SIG-M5 (cell line): Measurements from ENCODE around the gene AGAP9.
"Not testable (repeated sequence)": the region's sequence is repeated elsewhere in the genome, so short reads cannot be mapped to it uniquely, and the experiment has no call there.

Experiments
- DNase-seq: peaks from one replicate; lab custom pipeline; 2025; lab: John Stamatoyannopoulos, UW

Gene AGAP9

GRCh38 chr10:47523475-47523874, at the start of gene AGAP9:
Gene AGAP9 (minus strand): TSS chr10:47523638. CDS start chr10:47523526, 112 bp downstream.
- DNase-seq = not testable (repeated sequence)

GRCh38 chr10:47571138-47571912, 47.9 kb upstream of the AGAP9 start:
- not testable (repeated sequence) for DNase-seq

GRCh38 chr10:47566757-47567156, 43.3 kb upstream of the AGAP9 start:
- DNase-seq = not testable (repeated sequence)

- not testable (repeated sequence) for DNase-seq
These were observed 42.8 kb upstream of the AGAP9 start for GRCh38 chr10:47566108-47566699.

- not testable (repeated sequence) for DNase-seq
These were observed 42.1 kb upstream of the AGAP9 start for GRCh38 chr10:47565517-47565920.

GRCh38 chr10:47564953-47565352, 41.5 kb upstream of the AGAP9 start:
- DNase-seq = not testable (repeated sequence)

- not testable (repeated sequence) for DNase-seq
These were observed 40.9 kb upstream of the AGAP9 start for GRCh38 chr10:47564318-47564717.

GRCh38 chr10:47560452-47560851, 37.0 kb upstream of the AGAP9 start:
- DNase-seq = not testable (repeated sequence)

GRCh38 chr10:47559718-47560308, 36.4 kb upstream of the AGAP9 start:
- not testable (repeated sequence) for DNase-seq

GRCh38 chr10:47558109-47558508, 34.7 kb upstream of the AGAP9 start:
- DNase-seq = not testable (repeated sequence)

GRCh38 chr10:47557616-47558015, 34.2 kb upstream of the AGAP9 start:
- not testable (repeated sequence) for DNase-seq

- DNase-seq = not testable (repeated sequence)
These were observed 31.9 kb upstream of the AGAP9 start for GRCh38 chr10:47555334-47555733.

GRCh38 chr10:47554552-47554951, 31.1 kb upstream of the AGAP9 start:
- not testable (repeated sequence) for DNase-seq

- DNase-seq = not testable (repeated sequence)
These were observed 30.4 kb upstream of the AGAP9 start for GRCh38 chr10:47553860-47554247.

- peak; percentile 0 for DNase-seq
These were observed 29.9 kb upstream of the AGAP9 start for GRCh38 chr10:47553214-47553859.

GRCh38 chr10:47552719-47553118, 29.3 kb upstream of the AGAP9 start:
- DNase-seq = not testable (repeated sequence)

GRCh38 chr10:47547286-47547685, 23.8 kb upstream of the AGAP9 start:
- not testable (repeated sequence) for DNase-seq

- not testable (repeated sequence) for DNase-seq
These were observed 13.0 kb upstream of the AGAP9 start for GRCh38 chr10:47536430-47536829.

- not testable (repeated sequence) for DNase-seq
These were observed 21.1 kb downstream of the AGAP9 start for GRCh38 chr10:47502313-47502712.

- DNase-seq = not testable (repeated sequence)
These were observed 29.2 kb downstream of the AGAP9 start for GRCh38 chr10:47494226-47494625.

GRCh38 chr10:47491600-47491999, 31.8 kb downstream of the AGAP9 start, which contains the start of gene FAM25G:
Gene FAM25G (minus strand): TSS chr10:47491700. CDS start chr10:47491674, 26 bp downstream.
- not testable (repeated sequence) for DNase-seq

GRCh38 chr10:47489630-47490029, 33.8 kb downstream of the AGAP9 start:
- DNase-seq = not testable (repeated sequence)
